Naive B cell (primary cell): ENCODE measurements around the gene ACAP3. TPM values are rescaled to one million over a fixed set of nuclear protein-coding genes. Genes with fewer than 3 reads are reported as not detected.

ENCODE experiments used
- ATAC-seq, 2 donors: fragments of 150-1000 bp; cut with Tn5 transposase; 2 replicates each; pipeline ENCODE4 v1.10.0; 2021; ENCODE audit warnings: low read depth in 2 of 2, mild to moderate bottlenecking in 2 of 2, moderate library complexity in 2 of 2
- DNase-seq: peaks from one replicate; pipeline ENCODE4 v3.0.0; 2022
- H3K27ac Mint-ChIP-seq, 6 donors: one replicate each; pipeline ENCODE4 v1.8.0; 2020 to 2022; ENCODE audit warnings: mild to moderate bottlenecking in 6 of 6, mixed read lengths in 6 of 6, moderate library complexity in 5 of 6, inconsistent platforms in 2 of 6
- H3K27me3 Mint-ChIP-seq, 3 donors: one replicate each; pipeline ENCODE4 v1.8.0; 2021 to 2022; ENCODE audit warnings: mixed read lengths in 3 of 3, mild to moderate bottlenecking in 1 of 3
- H3K36me3 Mint-ChIP-seq, 2 donors: one replicate each; pipeline ENCODE4 v1.8.0; 2020 to 2022; ENCODE audit warnings: mixed read lengths in 2 of 2, inconsistent platforms in 1 of 2, mild to moderate bottlenecking in 1 of 2
- H3K4me1 Mint-ChIP-seq, 3 donors: one replicate each; pipeline ENCODE4 v1.8.0; 2020 to 2022; ENCODE audit warnings: mixed read lengths in 3 of 3, inconsistent platforms in 1 of 3, mild to moderate bottlenecking in 1 of 3, moderate library complexity in 1 of 3
- H3K4me3 Mint-ChIP-seq, 8 donors: one replicate each; pipeline ENCODE4 v1.8.0; 2020 to 2022; ENCODE audit warnings: mild to moderate bottlenecking in 8 of 8, mixed read lengths in 8 of 8, moderate library complexity in 8 of 8, inconsistent platforms in 2 of 8
- H3K9me3 Mint-ChIP-seq, 7 donors: one replicate each; pipeline ENCODE4 v1.8.0; 2020 to 2022; ENCODE audit warnings: mixed read lengths in 7 of 7, mild to moderate bottlenecking in 5 of 7, inconsistent platforms in 2 of 7, moderate library complexity in 1 of 7
- polyA plus RNA-seq, 6 donors: library from polyadenylated mRNA; unstranded; fragments of 300-500 nt; fragmentation: Illumina TruSeq; gene quantifications; one replicate each; pipeline ENCODE4 v1.2.3, GENCODE V29; 2021; ENCODE audit warnings: low read depth in 6 of 6

ACAP3 gene
- polyA plus RNA-seq, 6 donors from 2014 or later, result 1.9 to 7.2 (median 3.1) TPM

- no peaks in the 10 kb centered on the region for H3K9me3 Mint-ChIP-seq
- H3K4me3 Mint-ChIP-seq, result no peak overlapping the region
- H3K36me3 Mint-ChIP-seq, result no peaks in the 10 kb centered on the region
- H3K27ac Mint-ChIP-seq, result peak overlapping the region in 2 of 6 donors; percentile 47 to 79
- DNase-seq, result no peak
- no peaks in the 10 kb centered on the region for H3K27me3 Mint-ChIP-seq
- no peak for ATAC-seq
- H3K4me1 Mint-ChIP-seq, result peaks cover 0 to 4% (median 4%) of the 10 kb centered on the region in 3 donors
Measured at GRCh38 chr1:1340791-1341548, 33.2 kb upstream of the ACAP3 start.

DNA sequence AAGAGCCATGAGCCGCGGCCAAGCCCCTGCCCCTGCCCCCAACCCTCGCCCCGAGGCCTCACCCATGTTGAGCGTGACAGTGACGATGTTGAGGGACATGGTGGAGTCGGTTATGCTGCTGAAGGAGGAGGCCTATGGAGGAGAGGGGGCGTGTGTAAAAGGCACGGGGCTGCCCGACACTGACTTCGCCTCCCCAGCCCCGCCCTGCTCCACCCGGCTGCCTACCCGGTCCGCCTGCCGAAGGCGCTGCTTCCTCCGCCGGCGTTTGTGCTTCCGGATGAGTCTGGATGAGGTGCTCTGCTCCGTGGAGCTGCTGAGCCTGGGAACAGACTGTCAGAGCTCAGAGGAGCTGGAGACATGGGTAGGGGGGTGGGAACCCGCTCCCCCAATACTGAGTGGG is 32.5 kb upstream of the ACAP3 start:
- Mint-ChIP-seq H3K9me3 (no peaks in the 10 kb centered on the region), H3K27me3 (no peaks in the 10 kb centered on the region), H3K4me3 (no peak overlapping the region), H3K36me3 (no peaks in the 10 kb centered on the region), H3K27ac (no peak overlapping the region), H3K4me1 (peaks cover 0 to 4% (median 4%) of the 10 kb centered on the region in 3 donors)
- no peak for DNase-seq
- ATAC-seq, result no peak

- H3K4me1 Mint-ChIP-seq, result peaks cover 0 to 4% (median under 1%) of the 10 kb centered on the region in 3 donors
- ATAC-seq, result no peak
- no peaks in the 10 kb centered on the region for H3K36me3 Mint-ChIP-seq
- no peak overlapping the region for H3K4me3 Mint-ChIP-seq
- no peak for DNase-seq
- H3K27ac Mint-ChIP-seq, result no peak overlapping the region
- no peaks in the 10 kb centered on the region for H3K9me3 Mint-ChIP-seq
- H3K27me3 Mint-ChIP-seq, result no peaks in the 10 kb centered on the region
Measured at GRCh38 chr1:1338278-1338677, 30.5 kb upstream of the ACAP3 start.

GRCh38 chr1:1337793-1338147 is 30.0 kb upstream of the ACAP3 start:
- Mint-ChIP-seq H3K4me3 (no peak overlapping the region), H3K27ac (no peak overlapping the region), H3K4me1 (peaks cover 0 to 4% (median 0%) of the 10 kb centered on the region in 3 donors), H3K9me3 (no peaks in the 10 kb centered on the region), H3K36me3 (no peaks in the 10 kb centered on the region), H3K27me3 (no peaks in the 10 kb centered on the region)
- ATAC-seq (peak in 1 of 2 donors; percentile 37), DNase-seq (no peak)

DNA sequence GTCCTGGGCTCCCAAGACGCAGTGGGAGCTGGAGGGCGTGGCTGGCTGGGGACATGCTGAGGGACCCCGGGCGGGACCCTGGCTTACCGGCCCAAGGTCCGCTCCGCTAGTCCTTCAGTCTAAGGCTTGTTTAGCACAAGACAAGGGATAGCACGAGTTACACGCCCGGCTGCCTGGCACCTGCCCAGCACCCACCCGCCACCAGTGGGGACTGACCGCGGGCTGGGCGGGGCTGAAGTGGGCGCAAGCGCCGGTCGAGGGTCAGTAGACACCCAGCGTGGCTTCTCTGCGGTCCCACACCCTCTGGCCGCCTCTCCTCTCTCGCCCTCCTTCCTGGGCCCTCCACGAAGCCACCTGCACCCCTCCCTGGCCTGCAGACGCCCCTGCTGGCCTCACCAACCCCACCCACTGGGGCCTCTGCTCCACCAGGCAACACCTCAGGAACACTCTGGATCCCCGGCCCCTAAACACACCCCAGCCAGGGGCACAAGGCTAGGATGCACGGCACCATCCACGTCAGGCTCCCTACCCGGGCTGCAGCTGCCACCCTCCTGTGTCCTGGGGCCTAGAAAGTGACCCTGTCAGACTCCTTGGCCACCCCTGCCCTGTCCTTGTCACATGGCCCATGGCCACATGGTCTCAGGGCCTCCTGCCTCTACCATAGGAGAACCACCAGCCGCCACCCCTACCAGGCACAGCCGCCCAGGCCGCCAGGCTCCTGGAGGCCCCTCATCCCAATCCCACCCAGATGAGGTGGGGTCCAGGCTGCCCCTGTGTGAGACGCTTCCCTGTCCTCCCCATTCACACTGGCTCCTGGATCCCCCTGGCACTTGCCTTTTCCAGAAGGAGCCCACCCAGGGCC is 29.4 kb upstream of the ACAP3 start:
- no peak for DNase-seq
- H3K36me3 Mint-ChIP-seq, result no peaks in the 10 kb centered on the region
- H3K27ac Mint-ChIP-seq, result peak overlapping the region in 1 of 6 donors; percentile 73
- H3K27me3 Mint-ChIP-seq, result no peaks in the 10 kb centered on the region
- no peak overlapping the region for H3K4me3 Mint-ChIP-seq
- H3K4me1 Mint-ChIP-seq, result peaks cover 0 to 4% (median 0%) of the 10 kb centered on the region in 3 donors
- no peaks in the 10 kb centered on the region for H3K9me3 Mint-ChIP-seq
- ATAC-seq, result no peak

DNA sequence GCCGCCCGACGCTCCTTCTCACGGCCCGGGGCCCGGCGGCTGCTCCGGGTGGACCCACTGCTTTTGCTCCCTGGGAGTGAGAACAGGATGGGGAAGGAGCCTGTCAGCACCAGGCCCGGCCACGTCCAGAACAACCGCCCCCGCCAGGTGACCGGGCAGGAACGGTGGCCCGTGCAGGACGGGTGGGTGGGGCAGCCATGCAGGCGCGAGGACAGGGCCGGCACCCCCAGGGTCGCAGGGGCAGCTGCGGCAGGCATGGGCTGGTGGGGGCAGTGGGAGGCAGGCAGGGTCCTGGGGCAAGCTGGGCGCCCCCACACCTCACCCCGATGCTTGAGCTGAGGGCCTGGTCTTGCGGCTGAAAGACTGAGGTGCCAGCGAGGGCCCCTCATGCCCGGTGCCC is 28.7 kb upstream of the ACAP3 start:
- no peaks in the 10 kb centered on the region for H3K36me3 Mint-ChIP-seq
- no peak overlapping the region for H3K27ac Mint-ChIP-seq
- H3K27me3 Mint-ChIP-seq, result no peaks in the 10 kb centered on the region
- no peak overlapping the region for H3K4me3 Mint-ChIP-seq
- H3K4me1 Mint-ChIP-seq, result peaks cover 0 to 4% (median 0%) of the 10 kb centered on the region in 3 donors
- no peaks in the 10 kb centered on the region for H3K9me3 Mint-ChIP-seq
- DNase-seq (no peak), ATAC-seq (no peak)

DNA sequence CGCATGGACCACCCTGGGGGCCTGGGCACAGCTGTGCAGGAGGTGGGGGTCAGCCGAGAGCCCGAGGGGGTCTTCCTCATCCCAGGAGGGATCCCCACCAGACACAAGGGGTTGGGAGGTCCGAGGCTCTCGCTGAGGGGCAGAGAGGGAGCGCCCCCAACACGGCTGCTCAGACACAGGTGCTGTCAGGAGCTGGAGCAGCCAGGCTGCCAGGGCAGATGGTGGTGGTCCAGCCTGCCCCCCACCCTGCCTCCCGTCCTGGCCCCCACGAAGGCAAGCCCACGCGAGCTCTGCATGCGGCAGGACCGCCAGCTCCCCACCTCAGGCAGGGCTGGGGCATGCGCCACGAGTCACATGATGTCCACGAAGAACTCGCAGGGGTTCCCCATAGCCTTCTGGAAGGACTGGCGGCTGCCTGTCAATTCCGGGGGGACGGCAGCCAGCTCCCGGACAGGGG is 28.1 kb upstream of the ACAP3 start:
- DNase-seq (no peak), ATAC-seq (no peak)
- H3K27ac Mint-ChIP-seq, result no peak overlapping the region
- H3K4me3 Mint-ChIP-seq, result no peak overlapping the region
- H3K9me3 Mint-ChIP-seq, result no peaks in the 10 kb centered on the region
- no peaks in the 10 kb centered on the region for H3K36me3 Mint-ChIP-seq
- H3K4me1 Mint-ChIP-seq, result peaks cover 0 to under 1% (median 0%) of the 10 kb centered on the region in 3 donors
- H3K27me3 Mint-ChIP-seq, result no peaks in the 10 kb centered on the region

DNA sequence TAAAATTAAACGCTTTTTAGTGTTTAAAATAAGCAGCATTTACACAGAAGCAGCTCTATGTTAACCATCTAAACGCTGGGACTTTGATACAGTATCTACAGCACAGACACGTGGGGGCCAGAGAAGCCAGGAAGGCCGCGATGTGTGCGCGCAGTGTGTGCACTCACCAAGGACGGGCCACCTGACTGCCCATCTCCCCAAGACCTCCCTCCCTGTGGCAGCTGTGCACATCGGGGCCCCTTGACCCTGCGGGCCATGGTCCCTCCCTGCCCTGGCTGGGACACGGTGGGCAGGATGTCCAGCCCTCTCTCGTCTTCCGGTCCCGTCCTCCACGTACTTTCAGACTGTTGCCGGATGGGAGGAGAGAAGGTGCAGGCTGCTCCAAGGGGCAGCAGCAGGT is 27.6 kb upstream of the ACAP3 start:
- Mint-ChIP-seq H3K4me3 (no peak overlapping the region), H3K27ac (no peak overlapping the region), H3K36me3 (no peaks in the 10 kb centered on the region), H3K4me1 (no peaks in the 10 kb centered on the region), H3K9me3 (no peaks in the 10 kb centered on the region), H3K27me3 (no peaks in the 10 kb centered on the region)
- DNase-seq (no peak), ATAC-seq (no peak)

GRCh38 chr1:1334835-1335234 is 27.1 kb upstream of the ACAP3 start:
- H3K4me3 Mint-ChIP-seq, result no peak overlapping the region

GRCh38 chr1:1333551-1334241 is 26.0 kb upstream of the ACAP3 start:
- Mint-ChIP-seq H3K27ac (no peak overlapping the region), H3K27me3 (no peaks in the 10 kb centered on the region), H3K36me3 (no peaks in the 10 kb centered on the region), H3K4me3 (no peak overlapping the region), H3K4me1 (no peaks in the 10 kb centered on the region), H3K9me3 (no peaks in the 10 kb centered on the region)
- ATAC-seq (no peak), DNase-seq (no peak)

More at GRCh38 chr1:1334835-1335234, 27.1 kb upstream of the ACAP3 start:
- Mint-ChIP-seq H3K9me3 (no peaks in the 10 kb centered on the region), H3K36me3 (no peaks in the 10 kb centered on the region), H3K27me3 (no peaks in the 10 kb centered on the region), H3K4me1 (no peaks in the 10 kb centered on the region), H3K27ac (no peak overlapping the region)
- no peak for DNase-seq
- no peak for ATAC-seq

DNA sequence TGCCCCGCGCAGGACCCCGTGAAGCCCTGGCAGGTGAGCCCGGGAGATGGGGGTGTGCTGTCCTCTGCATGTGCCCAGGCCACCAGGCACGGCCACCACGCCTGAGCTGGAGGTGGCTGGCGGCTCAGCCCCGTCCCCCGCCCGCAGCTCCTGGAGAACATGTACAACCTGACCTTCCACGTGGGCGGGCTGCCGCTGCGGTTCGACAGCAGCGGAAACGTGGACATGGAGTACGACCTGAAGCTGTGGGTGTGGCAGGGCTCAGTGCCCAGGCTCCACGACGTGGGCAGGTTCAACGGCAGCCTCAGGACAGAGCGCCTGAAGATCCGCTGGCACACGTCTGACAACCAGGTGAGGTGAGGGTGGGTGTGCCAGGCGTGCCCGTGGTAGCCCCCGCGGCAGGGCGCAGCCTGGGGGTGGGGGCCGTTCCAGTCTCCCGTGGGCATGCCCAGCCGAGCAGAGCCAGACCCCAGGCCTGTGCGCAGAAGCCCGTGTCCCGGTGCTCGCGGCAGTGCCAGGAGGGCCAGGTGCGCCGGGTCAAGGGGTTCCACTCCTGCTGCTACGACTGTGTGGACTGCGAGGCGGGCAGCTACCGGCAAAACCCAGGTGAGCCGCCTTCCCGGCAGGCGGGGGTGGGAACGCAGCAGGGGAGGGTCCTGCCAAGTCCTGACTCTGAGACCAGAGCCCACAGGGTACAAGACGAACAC is 25.2 kb upstream of the ACAP3 start:
- no peak for ATAC-seq
- Mint-ChIP-seq H3K36me3 (no peaks in the 10 kb centered on the region), H3K9me3 (no peaks in the 10 kb centered on the region), H3K27ac (no peak overlapping the region), H3K4me3 (no peak overlapping the region), H3K4me1 (no peaks in the 10 kb centered on the region), H3K27me3 (no peaks in the 10 kb centered on the region)
- no peak for DNase-seq

GRCh38 chr1:1332031-1332755 is 24.5 kb upstream of the ACAP3 start:
- Mint-ChIP-seq H3K4me3 (no peak overlapping the region), H3K27ac (no peak overlapping the region), H3K9me3 (no peaks in the 10 kb centered on the region), H3K4me1 (no peaks in the 10 kb centered on the region), H3K36me3 (no peaks in the 10 kb centered on the region), H3K27me3 (no peaks in the 10 kb centered on the region)
- DNase-seq (no peak), ATAC-seq (no peak)
